Right lobe of liver (tissue), 4 donors: ENCODE measurements around the gene ADCY1.

Source experiments
- CTCF ChIP-seq, 4 donors: fragments of 200-600 bp in 3 of 4; fragments of 450-650 bp in 1 of 4; IDR thresholded peaks; one replicate each; pipeline versions ENCODE4 v1.5.1 to v1.8.0; 2016 to 2022; ENCODE audit warnings: antibody characterized with exemption in 4 of 4, mild to moderate bottlenecking in 2 of 4
- POLR2A ChIP-seq: fragments of 450-650 bp; IDR thresholded peaks from one replicate; pipeline ENCODE4 v1.6.1; 2017; ENCODE audit warnings: antibody characterized with exemption, mild to moderate bottlenecking
- donor health status: DM: no; HTN: no; CAD: no.
- donor health status: DM: no; HTN: no; CAD: no.
- donor health status: DM: no; HTN: yes; CAD: no.

DNA sequence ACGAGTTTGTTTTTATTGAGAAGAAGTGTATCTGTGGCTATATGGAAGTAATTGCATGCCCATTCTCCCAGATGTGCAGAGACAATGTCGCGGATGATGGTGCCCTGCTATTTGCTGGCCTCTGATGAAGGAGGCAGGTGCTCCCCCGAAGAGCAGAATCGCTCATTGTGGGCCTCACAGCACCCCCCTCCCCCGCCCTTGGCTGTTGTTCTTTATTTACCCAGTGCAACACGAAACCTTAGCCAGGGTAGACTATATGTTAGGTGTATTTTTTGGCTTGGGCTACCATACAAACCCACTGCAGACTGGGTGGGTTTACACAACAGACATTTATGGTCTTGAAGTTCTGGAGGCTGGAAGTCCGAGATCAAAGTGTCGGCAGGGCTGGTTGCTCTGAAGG lies 3.4 kb upstream of the ADCY1 start:
- TF ChIP-seq CTCF (IDR thresholded peaks at IDR 0.05) (no peak), POLR2A (no peak)
